OCI-LY1 (cell line): Measurements from ENCODE around the gene PRKCZ.

Experiments
- H2AFZ ChIP-seq: fragments of 200-600 bp; sonication (generic), shearing (Covaris generic); 2 replicates; pipeline ENCODE4 v1.6.0; 2014; ENCODE audit warnings: antibody characterized with exemption, mild to moderate bottlenecking, low read length
- H3F3A ChIP-seq: fragments of 200-600 bp; sonication (generic), shearing (Covaris generic); 2 replicates; pipeline ENCODE4 v1.6.0; 2014; ENCODE audit warnings: mild to moderate bottlenecking, antibody characterized with exemption, low read length, moderate library complexity; ENCODE audit not compliant: insufficient read depth
- H3K27ac ChIP-seq: fragments of 200-600 bp; sonication (generic); 2 replicates; pipeline ENCODE4 v1.5.1; 2014; ENCODE audit warnings: low read length, mixed run types, mild to moderate bottlenecking, low read depth; ENCODE audit not compliant: poor library complexity, severe bottlenecking
- H3K27me3 ChIP-seq: fragments of 200-600 bp; sonication (generic); 2 replicates; pipeline ENCODE4 v1.6.0; 2014; ENCODE audit warnings: antibody characterized with exemption, mild to moderate bottlenecking, low read length, moderate library complexity; ENCODE audit not compliant: insufficient read depth
- H3K36me3 ChIP-seq: fragments of 200-600 bp; sonication (generic); 2 replicates; pipeline ENCODE4 v1.6.1; 2014; ENCODE audit warnings: mild to moderate bottlenecking, antibody characterized with exemption, low read length, moderate library complexity, mixed read lengths; ENCODE audit not compliant: insufficient read depth
- H3K4me1 ChIP-seq: fragments of 200-600 bp; sonication (generic); 2 replicates; pipeline ENCODE4 v1.5.1; 2014; ENCODE audit warnings: mild to moderate bottlenecking, low read length, moderate library complexity; ENCODE audit not compliant: insufficient read depth, severe bottlenecking
- H3K4me2 ChIP-seq: fragments of 200-600 bp; sonication (generic), shearing (Covaris generic); 2 replicates; pipeline ENCODE4 v1.6.1; 2014; ENCODE audit warnings: low read length
- H3K4me3 ChIP-seq: fragments of 200-600 bp; sonication (generic); 2 replicates; pipeline ENCODE4 v1.5.1; 2014; ENCODE audit warnings: low read length, low read depth, mild to moderate bottlenecking, mixed read lengths; ENCODE audit not compliant: poor library complexity, severe bottlenecking
- H3K79me2 ChIP-seq: fragments of 200-600 bp; shearing (Covaris generic); 2 replicates; pipeline ENCODE4 v1.6.1; 2016; ENCODE audit warnings: mixed run types, low read length, mixed read lengths; ENCODE audit not compliant: insufficient read depth
- H3K9ac ChIP-seq: fragments of 200-600 bp; sonication (generic), shearing (Covaris generic); 2 replicates; pipeline ENCODE4 v1.6.1; 2014; ENCODE audit warnings: mild to moderate bottlenecking, low read length, mixed read lengths
- H3K9me2 ChIP-seq: fragments of 200-600 bp; sonication (generic), shearing (Covaris generic); 2 replicates; pipeline ENCODE4 v1.6.1; 2014; ENCODE audit warnings: low read depth, mild to moderate bottlenecking, low read length, mixed read lengths
- H3K9me3 ChIP-seq: fragments of 200-600 bp; shearing (Covaris generic); 2 replicates; pipeline ENCODE4 v1.6.1; 2014; ENCODE audit warnings: low read length, mixed read lengths
- H4K20me1 ChIP-seq: fragments of 200-600 bp; sonication (generic), shearing (Covaris generic); 2 replicates; pipeline ENCODE4 v1.6.0; 2016; ENCODE audit warnings: mild to moderate bottlenecking, low read length; ENCODE audit not compliant: insufficient read depth
- EZH2 ChIP-seq: fragments of 200-600 bp; sonication (generic), shearing (Covaris generic); IDR thresholded peaks from 2 replicates; pipeline ENCODE4 v1.8.0; 2017; ENCODE audit warnings: borderline replicate concordance, mixed run types, mild to moderate bottlenecking, antibody characterized with exemption, low read length, moderate library complexity, mixed read lengths
- TF ChIP-seq, protein P1 (sequence below): fragments of 200-600 bp; sonication (generic), shearing (Covaris generic); IDR thresholded peaks from 2 replicates; pipeline ENCODE4 v1.5.1; 2017; ENCODE audit warnings: mild to moderate bottlenecking, antibody characterized with exemption, low read length, moderate library complexity, mixed read lengths

The PRKCZ gene

DNA sequence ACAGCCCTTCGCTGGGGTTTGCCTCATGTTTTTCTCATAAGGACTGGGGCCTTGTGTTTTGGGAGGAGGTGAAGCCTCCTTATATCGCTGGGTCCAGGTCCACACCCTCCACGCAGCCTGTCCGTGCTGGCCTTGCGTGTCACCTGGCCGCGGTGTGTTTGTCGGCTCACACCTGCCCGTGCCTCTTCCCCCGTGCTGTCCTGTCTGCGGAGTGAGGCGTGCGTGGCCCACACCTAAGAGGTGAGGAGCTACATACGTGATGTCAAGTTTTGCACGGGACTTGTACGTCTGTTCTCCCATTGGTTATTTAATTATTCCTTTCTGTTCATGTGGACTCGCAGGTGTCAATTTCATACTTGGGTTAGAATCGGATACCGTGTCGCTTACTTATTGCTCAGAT, 30.7 kb downstream of the PRKCZ start:
- Histone ChIP-seq H3K79me2 (no peaks in the 10 kb centered on the region), H3K9me3 (peaks cover 12% of the 10 kb centered on the region), H4K20me1 (no peaks in the 10 kb centered on the region)

DNA sequence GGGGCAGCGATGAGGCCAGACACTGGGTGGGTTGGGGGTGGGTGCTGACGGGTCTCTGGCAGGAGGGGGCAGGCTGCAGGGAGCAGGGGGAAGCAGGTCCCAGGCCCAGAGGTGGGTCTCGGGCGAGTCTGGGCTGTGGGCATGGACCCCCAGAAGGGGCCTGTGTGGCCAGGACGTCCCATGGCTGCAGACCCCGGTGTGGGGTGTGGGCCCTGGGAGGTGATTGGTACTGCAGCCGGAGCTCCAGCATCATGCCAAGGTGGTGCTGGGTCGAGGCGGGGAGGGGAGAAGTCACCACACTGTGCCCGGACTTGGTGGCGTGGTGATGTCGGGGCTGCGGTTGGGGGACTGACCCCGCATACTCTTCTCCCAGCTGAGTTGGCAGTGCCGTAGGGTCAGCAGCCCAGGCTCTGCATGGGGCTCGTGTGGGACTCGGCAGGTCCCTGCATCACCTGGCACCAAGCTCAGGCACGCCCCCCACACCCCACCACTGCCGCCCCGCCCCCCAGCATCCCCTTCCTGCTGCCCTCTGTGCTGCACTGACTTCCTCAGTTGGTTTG, 31.2 kb downstream of the PRKCZ start:
- H3K4me2 ChIP-seq: no peak overlapping the region
- H3K36me3 ChIP-seq: no peaks in the 10 kb centered on the region; the same call in 1 of the 2 replicates
- H3K27ac ChIP-seq: no peak overlapping the region
- peaks cover 12% of the 10 kb centered on the region for H3K9me3 ChIP-seq
- H3K79me2 ChIP-seq: no peaks in the 10 kb centered on the region
- no peaks in the 10 kb centered on the region for H4K20me1 ChIP-seq
- no peaks in the 10 kb centered on the region for H3F3A ChIP-seq
- TF ChIP-seq, protein P1, sequence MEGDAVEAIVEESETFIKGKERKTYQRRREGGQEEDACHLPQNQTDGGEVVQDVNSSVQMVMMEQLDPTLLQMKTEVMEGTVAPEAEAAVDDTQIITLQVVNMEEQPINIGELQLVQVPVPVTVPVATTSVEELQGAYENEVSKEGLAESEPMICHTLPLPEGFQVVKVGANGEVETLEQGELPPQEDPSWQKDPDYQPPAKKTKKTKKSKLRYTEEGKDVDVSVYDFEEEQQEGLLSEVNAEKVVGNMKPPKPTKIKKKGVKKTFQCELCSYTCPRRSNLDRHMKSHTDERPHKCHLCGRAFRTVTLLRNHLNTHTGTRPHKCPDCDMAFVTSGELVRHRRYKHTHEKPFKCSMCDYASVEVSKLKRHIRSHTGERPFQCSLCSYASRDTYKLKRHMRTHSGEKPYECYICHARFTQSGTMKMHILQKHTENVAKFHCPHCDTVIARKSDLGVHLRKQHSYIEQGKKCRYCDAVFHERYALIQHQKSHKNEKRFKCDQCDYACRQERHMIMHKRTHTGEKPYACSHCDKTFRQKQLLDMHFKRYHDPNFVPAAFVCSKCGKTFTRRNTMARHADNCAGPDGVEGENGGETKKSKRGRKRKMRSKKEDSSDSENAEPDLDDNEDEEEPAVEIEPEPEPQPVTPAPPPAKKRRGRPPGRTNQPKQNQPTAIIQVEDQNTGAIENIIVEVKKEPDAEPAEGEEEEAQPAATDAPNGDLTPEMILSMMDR: no peak
- TF ChIP-seq EZH2: no peak
- H3K4me1 ChIP-seq: no peaks in the 10 kb centered on the region
- no peaks in the 10 kb centered on the region for H3K27me3 ChIP-seq
- no peak overlapping the region for H3K4me3 ChIP-seq
- H2AFZ ChIP-seq: no peak overlapping the region
- no peaks in the 10 kb centered on the region for H3K9me2 ChIP-seq
- no peak overlapping the region for H3K9ac ChIP-seq

More for the DNA sequence above, 30.7 kb downstream of the PRKCZ start:
- TF ChIP-seq EZH2: no peak
- TF ChIP-seq, protein P1: no peak
- Histone ChIP-seq H3K36me3 (no peaks in the 10 kb centered on the region; the same call in 1 of the 2 replicates), H3K9me2 (no peaks in the 10 kb centered on the region), H3K4me1 (no peaks in the 10 kb centered on the region), H3F3A (no peaks in the 10 kb centered on the region), H2AFZ (no peak overlapping the region), H3K4me3 (no peak overlapping the region), H3K27me3 (no peaks in the 10 kb centered on the region), H3K4me2 (no peak overlapping the region), H3K9ac (no peak overlapping the region), H3K27ac (no peak overlapping the region)

DNA sequence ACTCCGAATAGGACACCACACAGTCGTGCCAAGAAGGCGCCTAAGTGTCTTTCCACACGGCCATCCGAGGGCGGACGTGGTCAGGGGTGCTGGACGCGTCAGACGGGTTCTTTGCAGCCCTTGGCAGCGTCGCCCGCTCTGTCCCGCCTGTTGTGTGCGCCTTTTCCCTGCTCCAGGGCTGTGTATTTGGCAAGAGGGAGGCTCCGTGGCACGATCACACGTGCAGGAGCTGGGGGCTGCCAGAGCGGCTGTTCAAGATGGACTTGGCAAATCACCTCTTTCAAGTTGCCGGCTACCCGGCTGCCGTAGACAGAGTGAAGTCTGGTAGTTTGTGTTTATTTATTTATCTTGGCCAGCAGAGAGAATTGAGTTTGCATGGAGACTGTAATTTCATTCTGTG, 31.9 kb downstream of the PRKCZ start:
- no peak for TF ChIP-seq EZH2
- TF ChIP-seq, protein P1: no peak
- H3K27me3 ChIP-seq: no peaks in the 10 kb centered on the region
- H3K4me1 ChIP-seq: no peaks in the 10 kb centered on the region
- H3K9me3 ChIP-seq: peaks cover 12% of the 10 kb centered on the region
- no peaks in the 10 kb centered on the region for H3K9me2 ChIP-seq
- H3K9ac ChIP-seq: no peak overlapping the region
- no peaks in the 10 kb centered on the region; the same call in 1 of the 2 replicates for H3K36me3 ChIP-seq
- no peak overlapping the region for H3K27ac ChIP-seq
- no peak overlapping the region for H3K4me2 ChIP-seq
- H3K79me2 ChIP-seq: no peaks in the 10 kb centered on the region
- no peak overlapping the region for H3K4me3 ChIP-seq
- no peaks in the 10 kb centered on the region for H3F3A ChIP-seq
- H4K20me1 ChIP-seq: no peaks in the 10 kb centered on the region
- H2AFZ ChIP-seq: no peak overlapping the region
